ENCODE measurements around the gene VPS16.
"Not testable (repeated sequence)": the region's sequence is repeated elsewhere in the genome, so short reads cannot be mapped to it uniquely, and the experiment has no call there.

Gene VPS16

GRCh38 chr20:2871661-2872458 is 31.3 kb downstream of the VPS16 start:
- no peak for DNase-seq (ENCODE audit: low spot score)

GRCh38 chr20:2872459-2873009 is 32.0 kb downstream of the VPS16 start:
- peak; percentile 71 for DNase-seq (ENCODE audit: low spot score)

GRCh38 chr20:2873010-2873746 is 32.6 kb downstream of the VPS16 start, which contains the start of gene PTPRA:
TSS of gene PTPRA (plus strand) at chr20:2873481. CDS start at chr20:2964278, 90,797 bp downstream.
- peak; percentile 91 for DNase-seq (ENCODE audit: low spot score)

GRCh38 chr20:2873747-2874041 is 33.1 kb downstream of the VPS16 start:
- DNase-seq (ENCODE audit: low spot score), result no peak

- DNase-seq (ENCODE audit: low spot score), result peak; percentile 27
Measured at GRCh38 chr20:2874456-2874855, 33.9 kb downstream of the VPS16 start.

GRCh38 chr20:2875690-2876203 is 35.2 kb downstream of the VPS16 start:
- DNase-seq (ENCODE audit: low spot score), result no peak

- no peak for DNase-seq (ENCODE audit: low spot score)
Measured at GRCh38 chr20:2878515-2878914, 38.0 kb downstream of the VPS16 start.

- DNase-seq (ENCODE audit: low spot score), result no peak
Measured at GRCh38 chr20:2879146-2879545, 38.6 kb downstream of the VPS16 start.

GRCh38 chr20:2880650-2881049 is 40.1 kb downstream of the VPS16 start:
- no peak for DNase-seq (ENCODE audit: low spot score)

GRCh38 chr20:2883726-2884637 is 43.4 kb downstream of the VPS16 start:
- DNase-seq (ENCODE audit: low spot score), result no peak

- DNase-seq (ENCODE audit: low spot score), result no peak
Measured at GRCh38 chr20:2887715-2888114, 47.2 kb downstream of the VPS16 start.

- DNase-seq (ENCODE audit: low spot score), result no peak
Measured at GRCh38 chr20:2888224-2888955, 47.8 kb downstream of the VPS16 start.

GRCh38 chr20:2889209-2889608 is 48.7 kb downstream of the VPS16 start:
- DNase-seq (ENCODE audit: low spot score), result no peak

GRCh38 chr20:2889797-2890196 is 49.3 kb downstream of the VPS16 start:
- DNase-seq (ENCODE audit: low spot score), result no peak

GRCh38 chr20:2890742-2891141 is 50.2 kb downstream of the VPS16 start:
- no peak for DNase-seq (ENCODE audit: low spot score)

- DNase-seq (ENCODE audit: low spot score), result no peak
Measured at GRCh38 chr20:2891343-2891742, 50.8 kb downstream of the VPS16 start.

- no peak for DNase-seq (ENCODE audit: low spot score)
Measured at GRCh38 chr20:2892376-2892775, 51.8 kb downstream of the VPS16 start.

- DNase-seq (ENCODE audit: low spot score), result no peak
Measured at GRCh38 chr20:2894221-2894620, 53.7 kb downstream of the VPS16 start.

- not testable (repeated sequence) for DNase-seq (ENCODE audit: low spot score)
Measured at GRCh38 chr20:2895154-2895553, 54.6 kb downstream of the VPS16 start.

GRCh38 chr20:2899243-2899642 is 58.7 kb downstream of the VPS16 start:
- DNase-seq (ENCODE audit: low spot score), result no peak
